GM21360 (cell line): ENCODE data around the gene RBM25.

ENCODE experiments used
- ATAC-seq: cut with Tn5 transposase; IDR thresholded peaks from one replicate; pipeline ENCODE4 v1.9.1; 2021; ENCODE audit warnings: mild to moderate bottlenecking, moderate library complexity; ENCODE audit not compliant: unreplicated experiment

Gene RBM25

DNA sequence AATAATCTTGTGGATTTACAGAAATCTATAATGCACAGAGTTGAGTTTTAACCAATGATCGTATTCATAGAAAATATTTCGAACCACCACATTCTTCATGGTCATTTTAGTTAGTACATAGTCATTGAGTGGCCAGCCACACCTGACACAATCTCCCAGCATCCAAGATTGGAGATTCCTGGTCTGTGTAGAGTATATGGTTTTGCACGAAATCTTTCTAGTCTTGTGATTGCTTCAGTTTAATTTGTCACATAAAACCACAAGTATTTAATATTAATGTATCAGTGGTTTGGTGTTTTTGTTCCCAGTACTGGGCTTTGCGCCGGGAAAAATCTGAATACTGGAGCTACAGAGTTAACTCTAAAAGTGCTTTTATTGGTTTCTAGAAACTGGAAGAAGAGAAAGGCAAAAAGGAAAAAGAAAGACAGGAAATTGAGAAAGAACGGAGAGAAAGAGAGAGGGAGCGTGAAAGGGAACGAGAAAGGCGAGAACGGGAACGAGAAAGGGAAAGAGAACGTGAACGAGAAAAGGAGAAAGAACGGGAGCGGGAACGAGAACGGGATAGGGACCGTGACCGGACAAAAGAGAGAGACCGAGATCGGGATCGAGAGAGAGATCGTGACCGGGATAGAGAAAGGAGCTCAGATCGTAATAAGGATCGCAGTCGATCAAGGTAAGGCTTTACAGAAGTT, 44.6 kb downstream of the RBM25 start:
- no peak for ATAC-seq

DNA sequence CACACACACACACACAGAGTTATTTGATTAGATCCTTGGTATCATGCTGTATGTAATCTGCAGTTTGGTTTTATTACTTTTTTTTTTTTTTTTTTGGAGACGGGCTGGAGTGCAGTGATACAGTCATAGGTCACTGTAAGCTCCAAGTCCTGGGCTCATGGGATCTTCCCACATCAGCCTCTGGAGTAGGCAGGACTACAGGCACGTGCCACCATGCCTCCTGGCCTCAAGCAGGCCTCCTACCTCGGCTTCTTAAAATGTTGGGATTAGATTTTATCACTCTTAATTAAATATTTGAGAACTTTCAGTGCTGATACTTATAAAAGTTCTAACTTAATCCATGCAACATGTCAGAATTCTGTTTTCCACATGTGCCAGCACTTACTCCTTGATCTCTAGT, 46.7 kb downstream of the RBM25 start:
- ATAC-seq, result no peak

DNA sequence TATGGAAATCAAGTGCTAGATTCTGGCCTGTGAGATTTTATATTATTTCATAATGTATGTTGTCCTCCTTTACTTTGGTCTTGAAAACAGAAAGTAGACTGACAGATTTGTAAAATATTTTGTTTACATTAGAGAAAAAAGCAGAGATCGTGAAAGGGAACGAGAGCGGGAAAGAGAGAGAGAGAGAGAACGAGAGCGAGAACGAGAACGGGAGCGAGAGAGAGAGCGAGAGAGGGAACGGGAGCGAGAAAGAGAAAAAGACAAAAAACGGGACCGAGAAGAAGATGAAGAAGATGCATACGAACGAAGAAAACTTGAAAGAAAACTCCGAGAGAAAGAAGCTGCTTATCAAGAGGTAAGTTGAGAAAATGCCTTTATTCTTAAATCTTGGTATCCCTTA, 47.4 kb downstream of the RBM25 start:
- ATAC-seq, result no peak

DNA sequence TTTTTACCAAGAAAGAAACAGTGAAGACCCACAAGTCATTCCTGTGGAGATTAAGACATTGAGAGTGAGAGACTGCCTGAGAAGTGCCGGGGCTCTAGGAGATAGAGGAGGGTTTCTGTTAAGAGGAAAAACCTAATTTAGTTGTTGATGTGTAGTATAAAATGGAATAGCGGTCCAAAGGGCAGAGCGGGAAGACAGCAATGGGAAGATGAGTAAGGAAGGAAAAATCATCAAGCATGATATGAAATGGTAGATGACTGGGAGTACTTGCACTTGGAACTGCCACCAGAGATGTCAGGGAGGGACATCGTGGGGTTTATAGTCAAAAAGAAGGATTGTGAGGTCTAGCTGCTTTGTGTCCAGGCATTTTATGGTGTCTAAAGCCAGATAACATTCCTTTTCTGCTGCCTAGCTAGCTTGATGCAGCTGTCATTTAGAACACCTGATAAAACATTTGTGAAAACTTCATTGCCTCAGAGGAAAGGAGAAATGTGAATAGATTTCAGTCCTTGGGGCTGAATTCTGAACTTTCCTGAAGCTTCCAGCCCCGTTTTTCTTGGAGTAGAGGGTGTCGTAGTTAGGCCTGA, 57.8 kb downstream of the RBM25 start:
- ATAC-seq, result no peak

DNA sequence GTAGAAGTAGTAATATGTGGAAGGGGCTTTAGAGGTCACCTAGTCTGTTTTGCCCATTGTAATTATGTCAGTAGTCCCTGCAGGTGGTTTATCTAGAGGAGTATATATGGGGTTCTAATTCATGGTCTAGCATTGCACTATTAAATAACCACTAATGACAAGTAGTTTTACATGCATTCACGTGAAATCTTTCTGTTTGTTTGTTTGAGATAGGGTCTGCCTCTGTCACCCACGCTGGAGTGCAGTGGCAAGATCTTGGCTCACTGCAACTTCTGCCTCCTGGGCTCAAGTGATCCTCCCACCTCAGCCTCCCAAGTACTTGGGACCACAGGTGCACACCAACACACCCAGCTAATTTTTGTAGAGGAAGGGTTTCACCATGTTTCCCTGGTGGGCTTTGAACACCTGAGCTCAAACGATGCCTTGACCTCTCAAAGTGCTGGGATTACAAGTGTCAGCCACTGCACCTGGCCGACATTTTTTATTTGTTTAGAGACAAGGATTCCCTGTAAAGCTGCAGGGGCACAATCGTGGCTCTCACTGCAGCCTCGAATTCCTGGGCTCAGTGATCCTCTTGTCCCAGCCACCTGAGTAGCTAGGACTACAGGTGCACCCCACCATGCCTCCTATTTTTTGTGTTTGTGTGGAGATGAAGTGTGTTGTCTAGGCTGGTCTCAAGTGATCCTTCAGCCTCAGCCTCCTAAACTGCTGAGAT, 66.0 kb downstream of the RBM25 start:
- ATAC-seq, result no peak

DNA sequence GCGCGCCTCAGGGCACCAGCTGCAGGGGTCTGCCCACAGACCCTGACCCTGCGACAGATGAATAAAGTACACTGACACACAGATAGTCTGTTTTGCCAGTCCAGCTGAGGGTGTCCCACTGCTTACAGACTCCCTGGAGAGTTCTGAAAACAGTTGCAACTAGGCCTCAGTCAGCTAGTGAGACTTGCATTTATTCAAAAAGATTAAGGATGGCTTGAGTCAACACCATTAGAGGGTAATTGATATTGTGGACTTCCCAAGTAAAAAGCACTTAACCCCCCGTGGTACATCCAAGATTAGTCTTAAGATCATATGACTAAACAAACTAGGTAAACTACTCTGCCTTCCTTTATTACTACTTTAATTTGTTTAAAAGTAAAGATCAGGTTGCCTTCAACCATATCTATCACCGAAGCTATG, 66.8 kb downstream of the RBM25 start:
- ATAC-seq, result no peak

DNA sequence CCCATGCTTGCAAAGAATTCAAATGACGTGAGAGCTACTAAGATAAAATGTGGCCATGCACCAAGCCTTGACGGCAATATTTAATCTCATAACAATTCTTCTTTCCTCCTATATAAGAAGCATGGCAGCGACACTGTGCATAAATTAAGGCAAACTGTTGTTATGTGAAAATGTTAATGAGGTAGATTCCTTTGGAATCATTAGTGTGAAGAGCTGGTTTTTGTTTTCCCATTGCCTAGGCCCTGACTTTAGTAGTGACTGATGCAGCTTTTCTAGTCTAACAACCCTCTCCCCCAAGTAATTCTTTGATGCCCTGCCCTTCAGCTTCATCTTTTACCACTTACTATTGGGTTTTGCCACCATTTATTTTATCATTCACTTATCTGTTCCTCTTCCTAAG, 67.4 kb downstream of the RBM25 start:
- ATAC-seq, result no peak

DNA sequence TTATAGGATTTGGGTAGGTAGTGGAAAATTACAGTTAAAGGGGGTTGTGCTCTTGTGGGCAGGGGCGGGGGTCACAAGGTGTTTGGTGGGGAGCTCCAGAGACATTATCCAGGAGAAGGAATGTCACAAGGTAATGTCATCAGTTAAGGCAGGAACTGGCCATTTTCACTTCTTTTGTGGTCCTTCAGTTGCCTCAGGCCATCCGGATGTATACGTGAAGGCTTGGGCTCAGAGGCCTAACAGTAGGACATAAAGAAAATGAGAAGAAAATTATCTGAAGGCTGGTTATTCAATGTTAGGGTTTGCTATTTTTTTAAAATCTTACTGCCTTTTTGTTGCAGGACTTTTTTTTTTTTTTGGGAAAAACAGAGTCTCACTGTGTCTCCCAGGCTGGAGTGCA, 75.5 kb downstream of the RBM25 start:
- no peak for ATAC-seq

DNA sequence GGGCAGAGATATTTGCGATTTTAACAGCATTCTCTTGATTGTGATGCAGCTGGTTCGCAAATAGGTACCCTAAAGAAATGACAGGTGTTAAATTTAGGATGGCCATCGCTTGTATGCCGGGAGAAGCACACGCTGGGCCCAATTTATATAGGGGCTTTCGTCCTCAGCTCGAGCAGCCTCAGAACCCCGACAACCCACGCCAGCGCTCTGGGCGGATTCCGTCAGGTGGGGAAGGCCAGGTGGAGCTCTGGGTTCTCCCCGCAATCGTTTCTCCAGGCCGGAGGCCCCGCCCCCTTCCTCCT, 77.7 kb downstream of the RBM25 start:
- ATAC-seq, result no peak

DNA sequence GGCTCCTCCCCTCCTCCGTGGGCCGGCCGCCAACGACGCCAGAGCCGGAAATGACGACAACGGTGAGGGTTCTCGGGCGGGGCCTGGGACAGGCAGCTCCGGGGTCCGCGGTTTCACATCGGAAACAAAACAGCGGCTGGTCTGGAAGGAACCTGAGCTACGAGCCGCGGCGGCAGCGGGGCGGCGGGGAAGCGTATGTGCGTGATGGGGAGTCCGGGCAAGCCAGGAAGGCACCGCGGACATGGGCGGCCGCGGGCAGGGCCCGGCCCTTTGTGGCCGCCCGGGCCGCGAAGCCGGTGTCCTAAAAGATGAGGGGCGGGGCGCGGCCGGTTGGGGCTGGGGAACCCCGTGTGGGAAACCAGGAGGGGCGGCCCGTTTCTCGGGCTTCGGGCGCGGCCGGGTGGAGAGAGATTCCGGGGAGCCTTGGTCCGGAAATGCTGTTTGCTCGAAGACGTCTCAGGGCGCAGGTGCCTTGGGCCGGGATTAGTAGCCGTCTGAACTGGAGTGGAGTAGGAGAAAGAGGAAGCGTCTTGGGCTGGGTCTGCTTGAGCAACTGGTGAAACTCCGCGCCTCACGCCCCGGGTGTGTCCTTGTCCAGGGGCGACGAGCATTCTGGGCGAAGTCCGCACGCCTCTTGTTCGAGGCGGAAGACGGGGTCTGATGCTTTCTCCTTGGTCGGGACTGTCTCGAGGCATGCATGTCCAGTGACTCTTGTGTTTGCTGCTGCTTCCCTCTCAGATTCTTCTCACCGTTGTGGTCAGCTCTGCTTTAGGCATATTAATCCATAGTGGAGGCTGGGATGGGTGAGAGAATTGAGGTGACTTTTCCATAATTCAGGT, 78.3 kb downstream of the RBM25 start, which contains the start of gene PSEN1:
Gene PSEN1 (plus strand): TSS at position 121 of the 839 bp plus-strand sequence. CDS start 11,513 bp downstream, outside the sequence.
- peak; percentile 84 for ATAC-seq

DNA sequence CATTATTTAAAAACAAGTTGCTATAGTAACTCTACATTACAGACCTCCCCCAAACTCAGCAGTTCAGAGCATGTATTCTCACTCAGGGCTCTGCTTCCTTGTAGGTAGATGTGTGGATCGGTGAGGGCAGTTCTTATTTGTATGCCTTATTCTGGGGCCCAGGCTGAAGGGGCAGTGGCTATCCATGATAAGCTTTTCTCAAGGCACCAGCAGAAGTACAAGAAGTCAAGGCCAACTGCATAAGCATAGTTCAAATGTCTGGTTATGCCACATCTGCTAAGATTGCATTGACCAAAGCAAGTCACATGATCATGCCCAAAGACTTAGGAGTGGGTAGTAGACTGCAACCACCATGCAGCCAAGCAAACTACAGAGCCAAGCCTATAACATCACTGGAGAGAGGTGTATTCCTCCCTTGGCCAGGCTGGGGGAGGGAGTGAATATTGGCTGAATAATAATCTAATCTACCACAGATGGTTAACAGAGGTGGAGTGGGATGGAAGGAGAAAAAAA, 82.5 kb downstream of the RBM25 start:
- ATAC-seq, result no peak

DNA sequence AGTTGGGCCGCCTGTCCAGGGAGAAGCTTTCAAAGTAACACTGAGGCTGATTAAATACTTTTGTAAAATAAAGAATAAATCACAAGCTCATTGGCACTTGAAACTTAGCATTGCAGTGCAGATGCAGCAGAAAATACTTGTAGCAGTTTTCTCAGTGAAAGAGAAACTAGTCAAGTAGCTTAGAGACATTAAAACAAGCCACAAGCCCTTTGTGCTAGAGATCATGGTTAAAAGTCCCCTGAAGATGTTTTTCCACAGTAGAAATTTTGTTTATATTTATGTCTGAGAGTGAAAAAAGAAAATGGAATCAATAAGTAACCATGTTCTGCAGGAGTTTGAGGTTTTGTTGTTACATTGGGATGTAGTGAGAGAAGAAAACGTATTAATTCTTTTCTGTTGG, 83.9 kb downstream of the RBM25 start:
- no peak for ATAC-seq

DNA sequence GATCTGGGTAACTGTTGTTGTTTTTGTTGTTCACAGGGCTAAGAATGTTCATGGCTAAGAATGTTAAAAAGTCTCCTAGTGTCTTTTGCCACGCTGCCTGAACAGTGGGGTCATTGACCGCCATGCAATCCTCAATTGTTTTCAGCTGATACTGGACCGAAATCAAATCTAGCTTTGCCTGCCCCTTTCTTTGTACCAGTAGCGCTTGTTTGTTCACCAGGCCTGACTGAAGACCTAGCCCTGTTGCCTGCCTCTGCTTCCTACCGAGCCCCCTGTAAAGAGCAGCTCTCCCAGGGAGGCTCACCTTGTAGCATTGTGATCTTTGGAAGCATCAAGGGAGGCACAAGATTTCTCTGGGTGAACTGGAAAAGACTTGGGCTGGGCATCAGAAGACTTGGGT, 84.7 kb downstream of the RBM25 start:
- ATAC-seq, result no peak

DNA sequence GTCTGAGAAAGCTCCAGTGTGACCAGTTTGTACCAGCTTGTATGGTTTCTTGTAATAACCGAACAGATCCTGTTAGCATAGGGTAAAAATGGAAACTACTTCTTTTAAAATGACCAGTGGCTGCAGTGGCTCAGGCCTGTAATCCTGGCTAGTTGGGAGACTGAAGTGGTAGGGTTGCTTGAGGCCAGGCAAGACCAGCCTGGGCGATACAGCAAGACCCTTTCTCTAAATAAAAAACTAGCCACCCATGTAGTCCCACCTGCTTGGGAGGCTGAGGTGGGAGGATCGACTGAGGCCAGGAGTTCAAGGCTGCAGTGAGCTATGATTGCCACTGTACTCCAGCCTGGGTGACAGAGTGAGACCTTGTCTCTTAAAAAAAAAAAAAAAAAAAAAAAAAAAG, 85.3 kb downstream of the RBM25 start:
- no peak for ATAC-seq

DNA sequence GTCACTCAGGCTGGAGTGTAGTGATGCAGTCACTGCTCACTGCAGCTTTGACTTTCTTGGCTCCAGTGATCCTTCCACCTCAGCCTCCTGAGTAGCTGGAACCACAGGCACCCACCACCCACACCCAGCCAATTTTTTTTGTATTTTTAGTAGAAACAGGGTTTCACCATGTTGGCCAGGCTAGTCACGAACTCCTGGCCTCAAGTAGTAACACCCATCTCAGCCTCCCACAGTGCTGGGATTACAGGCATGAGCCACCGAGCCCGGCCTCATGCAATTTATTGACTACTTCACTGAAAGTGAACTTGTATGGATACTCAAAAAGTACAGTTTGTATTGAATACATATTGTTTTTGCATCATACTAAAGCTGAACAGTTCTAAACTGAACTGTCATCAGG, 87.0 kb downstream of the RBM25 start:
- no peak for ATAC-seq

DNA sequence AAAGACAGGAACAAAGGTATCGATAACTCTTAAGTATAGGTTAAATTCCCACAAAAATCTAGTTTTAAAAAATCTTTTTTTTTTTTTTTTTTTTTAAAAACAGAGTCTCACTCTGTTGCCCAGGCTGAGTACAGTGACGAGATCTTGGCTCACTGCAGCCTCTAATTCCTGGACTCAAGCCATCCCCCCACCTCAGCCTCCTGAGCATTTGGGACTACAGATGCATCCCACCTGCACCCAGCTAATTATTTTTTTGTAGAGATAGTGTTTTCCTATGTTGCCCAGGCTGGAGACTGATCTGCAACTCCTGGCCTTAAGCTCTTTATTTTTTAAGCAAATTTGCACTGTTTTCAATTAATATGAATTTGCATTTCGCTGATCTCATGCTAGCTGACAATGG, 87.8 kb downstream of the RBM25 start:
- no peak for ATAC-seq

DNA sequence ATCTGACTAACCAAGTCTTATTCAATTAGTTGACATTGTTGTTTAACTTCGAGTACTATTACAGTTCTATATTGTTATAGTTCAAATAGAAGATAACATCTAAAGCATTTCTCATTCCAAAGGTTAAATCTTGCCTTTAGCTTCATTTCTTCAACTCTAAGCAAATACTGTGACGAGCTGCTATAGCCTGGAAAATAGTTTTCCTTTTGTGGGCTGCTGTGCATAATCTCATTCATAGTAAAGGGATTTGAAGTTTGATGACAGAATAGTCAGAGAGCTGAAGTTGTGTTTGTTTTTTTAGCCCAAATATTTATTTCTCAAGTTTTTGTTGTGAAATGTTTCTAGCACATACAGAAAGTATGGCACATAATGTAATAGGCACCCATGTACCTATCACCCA, 91.4 kb downstream of the RBM25 start:
- no peak for ATAC-seq

DNA sequence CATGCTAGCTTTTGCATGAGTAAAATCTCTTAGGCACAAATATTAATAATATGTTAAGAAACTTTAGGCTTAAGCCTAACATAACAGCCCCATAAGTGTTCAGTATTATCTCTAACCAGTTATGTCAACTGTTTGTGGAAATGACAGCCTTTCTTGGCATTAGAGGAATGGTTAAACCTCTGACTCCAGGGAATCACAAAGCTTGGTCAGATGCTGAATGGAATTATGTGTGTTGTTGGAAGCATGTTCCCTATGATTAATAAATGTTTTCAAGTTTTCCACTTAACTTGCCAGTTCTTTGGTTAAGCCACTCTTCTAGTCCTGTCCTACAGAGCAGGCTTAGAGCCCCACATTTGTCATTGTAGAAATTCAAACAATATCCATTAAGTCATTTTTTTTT, 94.9 kb downstream of the RBM25 start:
- no peak for ATAC-seq

DNA sequence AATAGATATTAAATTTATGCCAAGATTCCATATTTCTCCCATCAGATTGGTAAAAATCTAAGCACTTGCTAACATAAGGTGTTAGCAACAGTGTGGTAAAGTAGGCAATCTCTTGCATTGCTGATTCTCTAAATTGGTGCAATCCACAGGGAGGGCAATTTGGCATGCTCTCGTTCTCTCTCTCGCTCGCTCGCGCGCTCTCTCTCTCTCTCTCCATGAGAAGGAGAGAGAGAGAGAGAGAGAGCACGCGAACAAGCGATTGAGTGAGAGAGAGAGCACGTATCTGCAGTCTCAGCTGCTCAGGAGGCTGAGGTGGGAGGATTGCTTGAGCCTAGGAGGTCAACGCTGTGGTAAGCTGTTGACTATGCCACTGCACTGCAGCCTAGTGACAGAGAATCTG, 103.9 kb downstream of the RBM25 start:
- no peak for ATAC-seq

DNA sequence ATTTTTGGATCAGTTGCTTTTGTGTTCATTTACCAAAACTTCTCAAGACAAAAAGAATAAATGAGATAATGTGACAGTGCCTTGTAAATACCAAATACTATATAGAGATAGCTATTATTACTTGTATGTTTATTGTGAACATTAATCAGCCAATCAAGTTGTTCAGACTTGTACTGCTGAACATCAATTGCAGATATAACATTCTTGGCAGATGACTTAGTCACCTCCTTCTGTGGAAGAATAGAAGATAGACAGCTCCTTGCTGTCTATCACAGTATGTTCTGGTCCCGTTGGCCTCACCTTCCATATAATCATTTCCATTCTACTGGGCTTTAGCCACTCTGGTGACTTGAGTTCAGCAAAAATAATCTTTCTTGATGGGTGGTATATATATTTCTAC, 108.1 kb downstream of the RBM25 start:
- ATAC-seq, result no peak

DNA sequence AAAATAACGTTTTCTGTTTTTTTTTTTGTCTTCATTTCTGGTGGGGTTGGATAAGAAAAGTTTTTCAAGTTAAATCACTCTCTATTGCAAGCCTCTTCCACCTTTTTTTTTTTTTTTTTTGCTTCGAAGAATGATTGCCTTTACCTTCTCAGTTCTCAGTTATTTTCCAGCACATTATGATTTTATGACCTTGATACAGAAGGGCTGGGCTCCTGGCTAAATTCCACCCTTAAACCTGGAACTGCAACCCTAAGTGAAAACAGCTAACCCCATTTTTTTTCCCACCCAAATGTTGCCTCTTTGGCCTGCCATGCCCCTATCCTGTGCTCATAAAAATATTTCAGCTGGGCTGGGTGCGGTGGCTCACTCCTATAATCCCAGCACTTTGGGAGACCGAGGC, 109.4 kb downstream of the RBM25 start:
- ATAC-seq, result no peak
